Adrenal gland (tissue), 12 donors: Measurements from ENCODE around the gene IL11RA. TPM values are rescaled to one million over a fixed set of nuclear protein-coding genes. Genes with fewer than 3 reads are reported as not detected.
"Not testable (repeated sequence)": the region's sequence is repeated elsewhere in the genome, so short reads cannot be mapped to it uniquely, and the experiment has no call there.

Experiments used
- DNase-seq, 7 donors: peaks; one replicate each; pipeline ENCODE4 v3.0.0-alpha.2; 2019 to 2020
- H3K27ac ChIP-seq, 5 donors: fragments of 200-600 bp; sonication (generic) in 4 of 5; 1 replicate in 3 of 5; 2 replicates in 2 of 5; pipeline versions ENCODE4 v1.5.1 to v1.8.0; 2016 to 2020; ENCODE audit warnings: mild to moderate bottlenecking in 1 of 5
- H3K27me3 ChIP-seq: fragments of 200-600 bp; 2 replicates; pipeline ENCODE4 v1.8.0; 2021
- H3K36me3 ChIP-seq, 2 donors: fragments of 200-600 bp; replicated peaks in 1 of 2; 1 replicate in 1 of 2; 2 replicates in 1 of 2; pipeline versions ENCODE4 v1.5.1 to v1.8.0; 2018 to 2022
- H3K4me1 ChIP-seq, 2 donors: fragments of 200-600 bp; replicated peaks in 1 of 2; 1 replicate in 1 of 2; 2 replicates in 1 of 2; pipeline versions ENCODE4 v1.5.1 to v1.8.0; 2018 to 2021
- H3K4me3 ChIP-seq, 4 donors: fragments of 200-600 bp; sonication (generic) in 3 of 4; one replicate each; pipeline ENCODE4 v1.5.1; 2016 to 2018
- H3K9me3 ChIP-seq, 3 donors: fragments of 200-600 bp; sonication (generic) in 1 of 3; replicated peaks in 1 of 3; 1 replicate in 2 of 3; 2 replicates in 1 of 3; pipeline versions ENCODE4 v1.5.1 to v1.8.0; 2016 to 2021
- POLR2A ChIP-seq, 2 donors: fragments of 450-650 bp; IDR thresholded peaks; one replicate each; pipeline ENCODE4 v1.6.1; 2017; ENCODE audit warnings: antibody characterized with exemption in 2 of 2, mild to moderate bottlenecking in 2 of 2, moderate library complexity in 1 of 2
- WGBS, 4 donors: extraction: QIAGEN DNeasy Blood & Tissue Kit in 2 of 4; methylation state at CpG; one replicate each; pipeline versions ENCODE4 v1.1.5 to v1.1.7; 2013 to 2017; 5-methylcytosine and 5-hydroxymethylcytosine counted together
- intact Hi-C, 2 donors: fragments of 100-400 bp; cut with DNase I; formaldehyde crosslinking; loops; one replicate each; pipeline versions ENCODE4 v1.14.1 to v1.15.0; 2022 to 2023
- polyA plus RNA-seq, 3 donors: library from polyadenylated mRNA; stranded (reverse); fragments of 200-250 nt in 2 of 3; fragments of 350-450 nt in 1 of 3; fragmentation: Illumina TruSeq in 1 of 3; extraction: RNeasy Lipid Tissue Mini Kit (QIAGEN cat#74804) in 1 of 3; gene quantifications; one replicate each; pipeline ENCODE4 v1.2.3, GENCODE V29; 2013 to 2014
- total RNA-seq, 9 donors: library from RNA; depleted of rRNA in 4 of 9; stranded (reverse); fragments of >200 nt in 4 of 9; fragments of 120-200 nt in 1 of 9; fragmentation: NEBNext Ultra II Directional in 1 of 9; extraction: Animal tissue kit (Norgen Biotek cat#: 25700) in 1 of 9; gene quantifications; one replicate each; pipeline versions ENCODE4 v1.1.0 to v1.2.4, GENCODE V29; 2013 to 2023
- TF ChIP-seq, protein P1 (sequence below), 6 experiments: fragments of 450-650 bp in 4 of 6; fragments of 200-600 bp in 2 of 6; sonication (generic) in 1 of 6; IDR thresholded peaks; 1 replicate in 5 of 6; 2 replicates in 1 of 6; pipeline versions ENCODE4 v1.5.1 to v1.8.0; 2016 to 2021; ENCODE audit warnings: antibody characterized with exemption in 6 of 6, mild to moderate bottlenecking in 2 of 6, moderate library complexity in 1 of 6
- donor health status: healthy with polysubstance abuse.
- donor health status: Bipolar disorder and iron deficiency.
- donor health status: DM: yes; HTN: yes; CAD: no.
- donor health status: DM: no; HTN: no; CAD: no.
- donor health status: DM: no; HTN: no; CAD: no.
- donor health status: DM: yes; HTN: yes; CAD: no.

The IL11RA gene
- total and polyA plus RNA-seq, 12 donors, result 5.2 to 53.7 (median 15.7) TPM

DNA sequence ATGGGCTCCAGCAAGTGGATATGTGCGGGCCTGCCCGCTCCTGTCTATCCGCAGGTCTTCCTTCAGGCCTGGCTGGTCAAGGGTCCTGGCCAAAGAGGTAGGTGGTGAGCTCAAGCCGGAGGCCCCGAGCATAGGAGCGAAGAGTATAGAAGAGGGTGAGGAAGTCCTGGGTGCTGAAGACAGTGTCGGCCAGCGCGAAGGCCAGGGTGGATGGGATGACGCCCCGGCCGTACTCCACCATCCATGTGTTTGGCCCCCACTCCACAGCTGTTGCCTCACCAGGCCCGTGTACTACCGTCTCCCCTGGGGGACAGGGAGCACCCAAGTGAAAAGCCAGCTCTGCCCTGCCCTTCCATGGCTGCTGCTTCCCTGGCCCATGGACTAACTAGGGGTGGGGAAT, 16.4 kb upstream of the IL11RA start:
- Histone ChIP-seq H3K27ac (no peak overlapping the region), H3K36me3 (peaks cover 0 to 6% of the 10 kb centered on the region in 2 donors), H3K27me3 (no peaks in the 10 kb centered on the region), H3K4me1 (peaks cover 19 to 26% of the 10 kb centered on the region in 2 donors), H3K4me3 (no peak overlapping the region), H3K9me3 (no peaks in the 10 kb centered on the region)
- DNase-seq, result no peak
- intact Hi-C loops, result no loop called here
- TF ChIP-seq POLR2A (IDR thresholded peaks at IDR 0.05), result no peak
- TF ChIP-seq, protein P1, sequence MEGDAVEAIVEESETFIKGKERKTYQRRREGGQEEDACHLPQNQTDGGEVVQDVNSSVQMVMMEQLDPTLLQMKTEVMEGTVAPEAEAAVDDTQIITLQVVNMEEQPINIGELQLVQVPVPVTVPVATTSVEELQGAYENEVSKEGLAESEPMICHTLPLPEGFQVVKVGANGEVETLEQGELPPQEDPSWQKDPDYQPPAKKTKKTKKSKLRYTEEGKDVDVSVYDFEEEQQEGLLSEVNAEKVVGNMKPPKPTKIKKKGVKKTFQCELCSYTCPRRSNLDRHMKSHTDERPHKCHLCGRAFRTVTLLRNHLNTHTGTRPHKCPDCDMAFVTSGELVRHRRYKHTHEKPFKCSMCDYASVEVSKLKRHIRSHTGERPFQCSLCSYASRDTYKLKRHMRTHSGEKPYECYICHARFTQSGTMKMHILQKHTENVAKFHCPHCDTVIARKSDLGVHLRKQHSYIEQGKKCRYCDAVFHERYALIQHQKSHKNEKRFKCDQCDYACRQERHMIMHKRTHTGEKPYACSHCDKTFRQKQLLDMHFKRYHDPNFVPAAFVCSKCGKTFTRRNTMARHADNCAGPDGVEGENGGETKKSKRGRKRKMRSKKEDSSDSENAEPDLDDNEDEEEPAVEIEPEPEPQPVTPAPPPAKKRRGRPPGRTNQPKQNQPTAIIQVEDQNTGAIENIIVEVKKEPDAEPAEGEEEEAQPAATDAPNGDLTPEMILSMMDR (IDR thresholded peaks at IDR 0.05), result no peak
- WGBS, 4 donors, result 91 to 97% (median 93%) methylated on average over 10 to 14 of the region's 14 CpGs

DNA sequence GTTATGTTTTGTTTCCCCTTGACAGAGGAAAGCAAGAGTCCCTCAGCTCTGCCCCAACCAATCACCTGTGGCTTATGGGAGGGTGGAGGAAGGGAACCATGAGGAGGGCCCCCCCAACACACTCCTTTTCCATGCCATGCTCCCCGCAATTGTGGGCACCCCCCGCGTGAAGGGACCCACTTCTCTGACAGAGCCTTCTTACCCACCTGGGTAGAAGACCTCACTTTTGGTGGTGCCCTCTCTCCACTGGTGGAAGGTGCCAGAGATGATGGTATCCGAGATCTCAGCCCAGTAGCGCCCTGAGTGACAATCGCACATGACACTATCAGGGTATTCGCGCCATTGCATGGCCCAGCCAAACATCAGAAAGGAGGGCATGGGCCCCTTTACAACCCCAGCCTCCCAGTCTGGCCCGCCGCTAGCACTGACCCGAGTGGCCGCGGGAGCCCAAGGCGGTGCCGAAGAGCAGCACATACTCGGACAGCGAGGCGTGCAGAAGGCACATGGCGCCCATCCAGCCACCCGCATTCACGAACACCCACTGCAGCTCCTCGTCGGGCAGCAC, 15.1 kb upstream of the IL11RA start:
- Histone ChIP-seq H3K27ac (peak overlapping the region in 3 of 5 donors; percentile 71 to 89 (median 83)), H3K4me3 (peak overlapping the region in 3 of 4 donors; percentile 60 to 92 (median 88)), H3K36me3 (peaks cover 0 to 6% of the 10 kb centered on the region in 2 donors), H3K9me3 (no peaks in the 10 kb centered on the region), H3K4me1 (peaks cover 19 to 26% of the 10 kb centered on the region in 2 donors), H3K27me3 (no peaks in the 10 kb centered on the region)
- WGBS, 4 donors, result 8 to 16% (median 12%) methylated on average over 6 to 23 of the region's 23 CpGs
- intact Hi-C loops, result no loop called here
- peak in 3 of 7 donors; percentile 63 to 72 (median 65) for DNase-seq
- TF ChIP-seq, protein P1 (IDR thresholded peaks at IDR 0.05), result no peak
- TF ChIP-seq POLR2A (IDR thresholded peaks at IDR 0.05), result no peak

DNA sequence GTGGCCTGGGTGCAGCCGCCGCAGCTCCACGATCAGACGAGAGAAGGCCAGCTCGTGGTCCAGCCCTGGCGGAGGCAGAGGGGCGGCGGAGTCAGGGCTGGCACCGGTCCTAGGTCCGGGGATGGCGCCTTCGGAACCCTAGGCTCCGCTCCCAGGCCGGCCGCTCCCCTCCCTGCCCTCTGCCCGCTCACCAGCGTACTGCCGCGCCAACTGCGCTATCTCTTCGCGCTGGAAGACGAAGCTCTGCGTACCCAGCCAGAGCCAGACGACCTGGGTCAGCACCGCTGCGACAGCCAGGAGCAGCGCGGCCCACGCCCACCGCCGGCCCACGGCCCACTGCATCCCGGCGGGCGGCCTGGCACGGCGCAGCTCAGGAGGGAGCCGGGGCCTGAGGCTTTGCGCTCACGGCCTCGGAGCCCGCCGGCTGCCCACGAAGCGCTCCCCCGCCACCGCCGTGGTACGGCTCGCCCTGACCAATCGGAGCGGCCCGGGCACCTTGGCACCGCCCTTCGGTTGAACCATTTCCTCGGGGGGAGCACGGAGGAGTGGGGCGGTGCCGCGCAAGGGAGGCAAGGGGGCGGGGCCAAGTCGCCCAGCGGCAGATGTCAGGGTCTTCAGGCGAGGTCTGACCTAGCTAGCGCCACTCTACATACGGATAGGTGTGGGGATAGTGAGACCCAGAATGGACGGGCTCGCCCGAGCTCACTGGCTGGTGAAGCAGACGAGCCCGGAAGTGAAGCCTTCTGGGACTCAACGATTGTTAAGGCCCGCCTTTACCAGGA, 14.4 kb upstream of the IL11RA start, which contains the start of gene SIGMAR1:
TSS of gene SIGMAR1 (minus strand) at position 432 of the 782 bp plus-strand sequence. CDS start at position 342, 90 bp downstream.
- peak; percentile 64 to 86 for TF ChIP-seq POLR2A (IDR thresholded peaks at IDR 0.05)
- TF ChIP-seq, protein P1 (IDR thresholded peaks at IDR 0.05), result peak in 2 of 6 experiments; percentile 3 to 15

DNA sequence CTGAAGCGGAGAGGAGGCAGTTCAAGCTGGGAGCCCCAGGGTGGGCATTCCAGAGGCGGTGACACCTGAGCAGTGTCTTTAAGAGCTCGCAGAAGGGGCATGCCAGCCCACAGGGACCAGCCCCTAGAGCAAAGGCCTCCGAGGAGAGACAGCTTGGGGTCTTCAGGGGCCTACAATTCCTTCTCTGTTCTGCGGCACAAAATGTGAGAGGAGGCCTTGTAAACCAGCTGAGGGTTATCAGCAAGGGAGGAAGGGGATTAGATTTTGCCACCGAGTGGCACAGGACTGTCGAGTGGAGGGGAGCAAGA, 13.9 kb upstream of the IL11RA start:
- intact Hi-C loops, result no loop called here

More for the DNA sequence above, 14.4 kb upstream of the IL11RA start, which contains the start of gene SIGMAR1:
- H3K4me1 ChIP-seq, result peaks cover 19 to 26% of the 10 kb centered on the region in 2 donors
- H3K27ac ChIP-seq, result peak within 1 kb of the TSS; percentile 52 to 89 (median 71)
- no peaks in the 10 kb centered on the region for H3K27me3 ChIP-seq
- intact Hi-C loops, result no loop called here
- peaks cover 0 to 6% of the 10 kb centered on the region in 2 donors for H3K36me3 ChIP-seq
- peak within 1 kb of the TSS in 3 of 4 donors; percentile 60 to 92 (median 88) for H3K4me3 ChIP-seq
- H3K9me3 ChIP-seq, result no peaks in the 10 kb centered on the region
- 0 to 1% (median 0%) methylated on average over 12 to 74 of the region's 74 CpGs; no CpG with 5 or more reads in 1 of the 4 donors for WGBS, 4 donors
- DNase-seq, result peak; percentile 93 to 96 (median 94)

DNA sequence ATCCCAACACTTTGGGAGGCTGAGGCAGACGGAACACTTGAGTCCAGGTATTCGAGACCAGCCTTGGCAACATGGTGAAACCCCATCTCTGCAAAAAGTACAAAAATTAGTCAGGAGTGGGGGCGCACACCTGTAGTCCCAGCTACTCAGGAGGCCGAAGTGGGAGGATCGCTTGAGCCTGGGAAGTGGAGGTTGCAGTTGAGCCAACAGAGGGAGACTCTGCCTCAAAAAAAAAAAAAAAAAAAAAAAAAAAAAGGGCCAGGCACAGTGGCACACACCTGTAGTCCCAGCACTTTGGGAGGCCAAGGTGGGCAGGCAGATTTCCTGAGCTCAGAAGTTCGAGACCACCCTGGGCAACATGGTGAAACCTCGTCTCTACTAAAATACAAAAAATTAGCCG, 12.7 kb upstream of the IL11RA start:
- intact Hi-C loops, result not testable (repeated sequence)

More for the DNA sequence above, 13.9 kb upstream of the IL11RA start:
- Histone ChIP-seq H3K27ac (peak overlapping the region; percentile 52 to 89 (median 71)), H3K4me1 (peaks cover 19 to 26% of the 10 kb centered on the region in 2 donors), H3K36me3 (peaks cover 0 to 6% of the 10 kb centered on the region in 2 donors), H3K4me3 (peak overlapping the region in 3 of 4 donors; percentile 60 to 92 (median 88)), H3K27me3 (no peaks in the 10 kb centered on the region), H3K9me3 (no peaks in the 10 kb centered on the region)
- TF ChIP-seq, protein P1 (IDR thresholded peaks at IDR 0.05), result no peak
- no peak for TF ChIP-seq POLR2A (IDR thresholded peaks at IDR 0.05)
- 10 to 16% (median 12%) methylated on average over 6 to 7 of the region's 7 CpGs for WGBS, 4 donors
- no peak for DNase-seq

More for the DNA sequence above, 12.7 kb upstream of the IL11RA start:
- H3K9me3 ChIP-seq, DNase-seq, H3K36me3 ChIP-seq, H3K4me3 ChIP-seq, H3K27me3 ChIP-seq, H3K27ac ChIP-seq: not testable (repeated sequence)
- H3K4me1 ChIP-seq, result peaks cover 19 to 26% of the 10 kb centered on the region in 2 donors
- 82 to 100% (median 90%) methylated on average over 5 to 8 of the region's 8 CpGs for WGBS, 4 donors
